ENCODE results near the gene RIT1.
A peak's percentile ranks its signal among the peaks of the same experiment; 100 is the strongest.

The RIT1 gene, protein sequence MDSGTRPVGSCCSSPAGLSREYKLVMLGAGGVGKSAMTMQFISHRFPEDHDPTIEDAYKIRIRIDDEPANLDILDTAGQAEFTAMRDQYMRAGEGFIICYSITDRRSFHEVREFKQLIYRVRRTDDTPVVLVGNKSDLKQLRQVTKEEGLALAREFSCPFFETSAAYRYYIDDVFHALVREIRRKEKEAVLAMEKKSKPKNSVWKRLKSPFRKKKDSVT

DNA sequence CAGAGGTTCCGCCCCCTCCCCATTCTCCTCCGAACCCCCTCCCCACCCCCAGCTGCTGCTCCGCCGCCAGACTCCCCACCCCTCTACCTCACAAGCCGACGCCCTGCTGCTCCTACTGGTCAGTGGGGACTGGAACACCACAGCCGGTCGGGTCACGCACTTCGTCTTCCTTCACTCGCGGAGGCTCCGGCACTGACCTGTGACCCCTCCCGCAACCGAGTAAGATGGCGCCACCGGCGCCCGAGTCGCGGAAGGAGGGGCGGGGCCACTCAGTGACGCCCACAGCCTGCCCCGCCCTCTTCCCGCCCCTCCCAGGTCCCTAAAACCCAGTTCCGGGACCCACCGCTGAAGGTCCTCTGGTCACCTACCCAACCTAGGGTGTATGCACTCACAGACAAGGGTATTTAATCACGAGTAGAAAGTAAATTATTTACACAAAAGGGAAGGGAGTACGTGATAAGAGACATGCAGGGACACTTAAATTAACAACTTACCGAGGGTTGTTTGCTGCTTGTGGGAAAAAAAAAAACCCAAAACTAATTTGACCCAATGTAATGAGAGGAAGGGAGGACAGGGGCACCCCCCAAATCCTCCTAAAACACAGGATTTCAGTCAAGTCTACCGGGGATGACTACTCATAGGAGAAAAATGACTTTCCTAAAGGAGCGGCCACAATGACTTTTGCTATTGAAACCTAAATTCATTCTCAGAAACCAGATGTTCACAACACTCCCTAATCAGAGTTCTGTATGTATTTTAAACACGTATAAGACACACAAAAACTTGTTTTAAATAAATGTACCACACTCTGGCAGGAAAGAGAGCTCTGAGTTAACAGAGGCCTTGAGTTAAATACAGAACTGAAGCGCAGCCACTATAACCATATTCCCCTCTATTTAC, at the start of gene RIT1:
Gene RIT1 (minus strand): TSS at position 194 of the 900 bp plus-strand sequence. CDS start 588 bp downstream, outside the sequence.
- DNase-seq: peak; percentile 75

- no peak for DNase-seq
These were observed 49.1 kb upstream of the RIT1 start for GRCh38 chr1:155960081-155960745.

DNA sequence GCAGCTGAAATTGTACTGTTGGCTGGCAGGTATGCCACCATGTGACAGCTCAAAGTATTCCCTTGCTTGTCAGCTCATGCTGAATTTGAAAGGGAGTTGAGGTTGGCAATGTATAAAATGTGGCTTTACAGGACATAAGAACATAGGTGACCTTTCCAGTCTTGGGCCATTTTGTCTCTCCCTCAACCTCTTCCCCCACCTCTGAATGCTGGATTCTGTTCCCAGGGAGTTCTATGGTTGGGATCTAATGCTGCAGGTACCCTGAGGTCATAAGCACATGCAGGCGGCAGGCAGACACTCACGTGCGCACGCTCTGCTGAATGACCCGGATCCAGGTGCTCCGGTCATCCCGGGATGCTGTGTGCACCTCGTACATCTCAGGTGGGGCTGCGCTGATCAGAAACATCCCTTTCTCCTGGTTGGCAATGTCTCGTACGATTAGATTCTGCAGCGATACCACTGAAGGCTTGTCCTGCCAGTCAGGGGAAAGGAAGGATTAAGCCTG, 46.3 kb upstream of the RIT1 start:
- DNase-seq: no peak

- no peak for DNase-seq
These were observed 43.5 kb upstream of the RIT1 start for GRCh38 chr1:155954645-155955044.

- no peak for DNase-seq
These were observed 41.3 kb upstream of the RIT1 start for GRCh38 chr1:155952505-155952890.

GRCh38 chr1:155951753-155952504, 40.8 kb upstream of the RIT1 start:
- DNase-seq: no peak

DNA sequence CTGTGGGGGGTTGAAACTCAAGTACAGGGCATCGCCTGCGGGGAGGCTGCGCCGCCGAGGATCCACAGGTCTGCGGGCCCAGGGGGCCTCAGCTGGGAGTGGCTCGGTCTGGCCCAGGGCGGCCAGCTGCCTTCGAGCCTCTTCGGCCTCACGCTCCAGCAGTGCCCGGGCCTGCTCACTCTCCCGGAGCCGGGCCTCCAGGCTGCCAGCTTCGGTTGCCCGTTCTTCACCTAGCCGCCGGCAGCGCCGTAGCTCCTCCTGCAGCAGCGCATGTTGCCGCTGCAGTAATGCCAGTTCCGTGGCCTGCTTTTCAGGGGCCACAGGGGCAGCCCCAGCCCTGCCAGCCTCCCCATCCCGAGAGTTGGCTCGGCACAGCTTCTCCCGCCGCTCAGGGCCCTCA, 39.7 kb upstream of the RIT1 start:
- DNase-seq: no peak

GRCh38 chr1:155947741-155948140, 36.6 kb upstream of the RIT1 start:
- no peak for DNase-seq

GRCh38 chr1:155947292-155947691, 36.1 kb upstream of the RIT1 start:
- DNase-seq: no peak

DNA sequence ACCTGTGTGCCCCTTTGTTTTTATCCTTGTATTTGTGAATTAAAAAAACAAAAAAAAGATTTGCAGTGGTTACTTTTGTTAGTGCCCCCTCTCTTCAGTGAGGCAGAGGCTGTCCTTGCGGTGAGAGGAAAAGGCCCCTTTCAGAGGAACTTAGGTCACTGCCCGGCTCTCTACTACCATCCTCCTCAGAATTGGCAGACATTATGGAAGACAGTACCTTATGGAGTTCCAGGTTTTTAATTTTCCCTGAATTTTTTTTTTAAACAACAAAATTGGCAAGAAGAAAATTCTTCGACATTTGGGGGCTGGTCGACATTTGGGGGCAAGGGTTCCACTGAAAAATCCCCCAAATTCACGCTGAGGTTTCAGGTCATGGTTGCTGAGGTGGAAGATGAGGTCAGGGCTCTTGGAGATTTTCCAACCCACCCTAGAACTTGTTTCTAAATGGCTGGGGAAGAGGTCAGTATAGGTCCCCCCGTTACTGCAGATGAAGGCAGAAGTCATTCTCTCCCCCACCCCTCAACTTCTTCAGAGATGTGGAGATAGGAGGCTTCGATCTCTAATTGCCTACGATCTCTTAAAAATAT, 35.6 kb upstream of the RIT1 start:
- no peak for DNase-seq

DNA sequence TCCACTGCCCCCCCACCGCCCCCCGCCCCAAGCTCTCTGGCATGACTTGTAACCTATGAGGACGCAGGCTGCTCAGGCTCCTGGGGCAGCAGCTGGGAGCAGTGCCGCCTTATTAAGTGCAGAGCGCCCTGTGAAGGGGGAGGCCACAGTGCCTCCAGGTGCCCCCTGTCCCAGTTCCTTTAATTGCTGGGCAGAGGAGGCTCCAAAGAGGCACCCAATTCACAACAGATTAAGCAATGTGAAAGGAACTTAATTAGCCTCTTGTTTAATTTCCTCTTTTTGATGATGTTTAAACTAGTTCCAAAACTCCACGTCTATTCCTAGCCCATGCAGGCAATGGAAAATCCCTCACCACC, 33.3 kb upstream of the RIT1 start:
- peak; percentile 77 for DNase-seq

GRCh38 chr1:155942578-155943141, 31.5 kb upstream of the RIT1 start:
- DNase-seq: no peak

DNA sequence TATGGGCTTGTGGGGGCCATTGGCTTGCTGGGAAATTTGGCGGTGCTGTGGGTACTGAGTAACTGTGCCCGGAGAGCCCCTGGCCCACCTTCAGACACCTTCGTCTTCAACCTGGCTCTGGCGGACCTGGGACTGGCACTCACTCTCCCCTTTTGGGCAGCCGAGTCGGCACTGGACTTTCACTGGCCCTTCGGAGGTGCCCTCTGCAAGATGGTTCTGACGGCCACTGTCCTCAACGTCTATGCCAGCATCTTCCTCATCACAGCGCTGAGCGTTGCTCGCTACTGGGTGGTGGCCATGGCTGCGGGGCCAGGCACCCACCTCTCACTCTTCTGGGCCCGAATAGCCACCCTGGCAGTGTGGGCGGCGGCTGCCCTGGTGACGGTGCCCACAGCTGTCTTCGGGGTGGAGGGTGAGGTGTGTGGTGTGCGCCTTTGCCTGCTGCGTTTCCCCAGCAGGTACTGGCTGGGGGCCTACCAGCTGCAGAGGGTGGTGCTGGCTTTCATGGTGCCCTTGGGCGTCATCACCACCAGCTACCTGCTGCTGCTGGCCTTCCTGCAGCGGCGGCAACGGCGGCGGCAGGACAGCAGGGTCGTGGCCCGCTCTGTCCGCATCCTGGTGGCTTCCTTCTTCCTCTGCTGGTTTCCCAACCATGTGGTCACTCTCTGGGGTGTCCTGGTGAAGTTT, 30.8 kb upstream of the RIT1 start:
- no peak for DNase-seq

DNA sequence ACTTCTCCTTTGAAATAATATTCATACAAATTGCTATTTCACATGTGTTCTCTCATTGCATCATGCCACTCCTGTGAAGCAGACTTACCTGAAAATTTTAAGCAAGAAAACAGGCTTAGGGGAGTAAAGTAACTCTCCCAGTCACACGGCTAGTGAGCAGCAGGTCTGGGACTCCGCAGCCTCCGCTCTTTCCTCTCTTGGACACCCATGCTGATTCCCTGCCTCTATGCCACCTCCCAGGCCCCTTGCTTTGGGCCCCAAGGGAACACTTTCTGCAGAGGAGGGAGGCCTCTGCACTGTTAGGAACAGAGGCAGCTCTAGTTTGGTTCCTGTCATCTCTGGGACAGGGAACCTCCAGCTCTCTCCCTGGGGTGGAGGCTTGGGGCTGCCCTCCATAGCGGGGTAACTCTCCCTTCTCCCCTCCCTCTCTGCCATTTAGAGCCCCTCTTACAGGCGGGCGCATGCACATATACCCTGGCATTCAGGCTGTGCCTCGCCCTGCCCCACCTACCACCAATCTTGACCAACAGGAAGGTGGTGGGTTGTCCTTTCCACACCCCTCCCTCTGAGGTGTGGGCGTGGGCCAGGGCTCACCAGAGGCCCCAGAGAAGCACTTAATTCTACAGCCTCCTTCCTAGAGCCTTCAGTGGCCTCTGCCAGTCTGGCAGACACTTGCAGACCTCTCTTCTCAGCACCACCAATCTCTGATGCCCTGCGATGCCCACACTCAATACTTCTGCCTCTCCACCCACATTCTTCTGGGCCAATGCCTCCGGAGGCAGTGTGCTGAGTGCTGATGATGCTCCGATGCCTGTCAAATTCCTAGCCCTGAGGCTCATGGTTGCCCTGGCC, 30.1 kb upstream of the RIT1 start, which contains the start of gene RXFP4:
Gene RXFP4 (plus strand): TSS at position 646 of the 852 bp plus-strand sequence. CDS start 72 bp downstream, at position 718.
- DNase-seq: no peak

GRCh38 chr1:155940482-155940992, 29.4 kb upstream of the RIT1 start:
- DNase-seq: peak; percentile 56

DNA sequence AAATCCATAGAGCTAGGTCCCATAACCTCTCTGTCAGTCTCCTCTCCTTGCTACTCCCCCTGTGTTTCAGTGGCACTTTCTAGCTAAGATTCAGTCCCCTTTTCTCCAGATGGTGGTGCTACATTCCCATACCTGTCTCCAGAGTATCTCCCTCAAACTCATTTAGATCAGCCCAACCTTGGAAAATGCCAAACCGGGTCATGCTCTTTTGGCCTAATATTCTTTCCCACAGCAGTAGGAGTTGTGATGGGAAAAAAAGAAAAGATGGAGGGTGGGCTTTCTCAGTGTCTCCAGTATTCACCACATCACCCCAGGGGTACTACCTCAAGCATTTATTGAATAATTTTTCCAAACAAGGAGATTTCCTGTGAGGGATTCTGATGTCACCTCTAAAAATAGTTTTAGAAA, 27.1 kb upstream of the RIT1 start:
- peak; percentile 70 for DNase-seq

DNA sequence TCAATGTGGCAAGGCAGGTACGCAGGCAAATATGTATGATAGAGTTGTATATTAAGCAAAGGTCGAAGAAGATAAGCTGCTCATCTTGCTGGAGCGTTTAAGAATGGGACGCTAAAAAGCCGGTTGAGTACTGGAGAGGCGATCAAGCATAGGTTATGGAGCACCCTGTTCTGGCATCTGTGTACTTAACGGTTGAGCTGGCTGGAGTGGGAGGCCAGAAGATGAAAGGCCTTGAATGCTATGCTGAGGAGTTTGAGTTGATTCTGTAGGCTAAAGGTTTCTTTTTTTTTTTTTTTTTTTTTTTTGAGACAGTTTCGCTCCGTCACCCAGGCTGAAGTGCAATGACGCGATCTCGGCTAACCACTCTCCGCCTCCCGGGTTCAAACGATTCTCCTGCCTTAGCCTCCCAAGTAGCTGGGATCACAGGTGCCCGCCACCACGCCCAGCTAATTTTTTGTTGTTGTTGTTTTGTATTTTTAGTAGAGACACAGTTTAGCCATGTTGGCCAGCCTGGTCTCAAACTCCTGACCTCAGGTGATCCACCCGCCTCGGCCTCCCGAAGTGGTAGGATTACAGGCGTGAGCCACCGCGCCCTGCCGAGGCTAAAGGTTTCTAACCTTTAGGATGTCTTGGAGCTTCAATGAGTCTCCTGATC, 23.9 kb upstream of the RIT1 start:
- DNase-seq: peak; percentile 29

DNA sequence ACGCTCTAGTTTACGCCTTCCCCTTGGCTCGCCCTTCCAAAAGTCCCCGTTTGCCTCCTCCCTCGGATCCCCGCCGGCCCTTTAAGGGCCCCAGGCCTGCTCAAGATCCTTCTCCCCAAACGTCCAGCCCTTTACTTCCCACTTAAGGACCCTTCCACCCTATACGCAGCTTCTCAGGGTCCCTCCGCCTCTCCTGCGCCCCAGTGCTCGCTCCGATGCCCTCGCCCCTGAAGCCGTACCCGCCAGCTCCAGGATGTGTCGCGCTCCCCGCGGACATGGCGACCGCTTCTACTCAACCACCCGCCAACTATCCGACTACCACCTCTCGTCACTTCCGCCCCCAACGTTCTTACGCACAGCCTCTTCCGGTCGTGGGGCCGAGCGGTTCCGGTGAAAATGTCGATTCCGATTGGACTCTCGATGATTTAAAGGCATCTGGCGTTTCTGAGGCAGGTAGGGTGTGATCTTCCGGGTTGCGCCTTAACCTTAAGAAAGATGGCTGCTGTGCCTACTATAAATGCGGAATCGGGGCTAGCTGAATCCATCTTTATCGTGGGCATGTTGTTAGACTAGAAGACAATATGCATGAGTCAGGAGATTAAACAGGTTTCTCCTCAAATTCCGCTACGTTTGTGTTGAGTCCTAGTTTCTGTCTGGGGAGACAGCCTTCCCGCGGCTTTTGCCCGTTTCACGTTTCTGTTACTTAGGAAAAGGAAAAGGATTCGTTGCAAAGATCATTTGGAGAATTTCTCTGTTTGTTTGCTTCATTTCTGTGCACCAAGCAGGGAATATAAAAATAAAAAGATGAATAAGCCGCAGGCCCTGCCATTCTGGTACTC, 23.2 kb upstream of the RIT1 start, which contains the start of gene KHDC4:
Gene KHDC4 (minus strand): TSS at position 317 of the 839 bp plus-strand sequence. CDS start 40 bp downstream, at position 277.
- DNase-seq: peak; percentile 99

All from MV-4-11 (cell line).